IPS-11a (cell line): ENCODE results near the gene MYBBP1A.

Experiments used
- H3K4me3 ChIP-seq: one replicate; pipeline ENCODE4 v1.5.1; 2013; ENCODE audit warnings: low read depth, low read length, control low read depth

Gene MYBBP1A

GRCh38 chr17:4506175-4506813 lies 48.9 kb downstream of the MYBBP1A start:
- H3K4me3 ChIP-seq = no peak overlapping the region

GRCh38 chr17:4505187-4505586 lies 50.0 kb downstream of the MYBBP1A start:
- no peak overlapping the region for H3K4me3 ChIP-seq

GRCh38 chr17:4504188-4504587 lies 51.0 kb downstream of the MYBBP1A start:
- no peak overlapping the region for H3K4me3 ChIP-seq

DNA sequence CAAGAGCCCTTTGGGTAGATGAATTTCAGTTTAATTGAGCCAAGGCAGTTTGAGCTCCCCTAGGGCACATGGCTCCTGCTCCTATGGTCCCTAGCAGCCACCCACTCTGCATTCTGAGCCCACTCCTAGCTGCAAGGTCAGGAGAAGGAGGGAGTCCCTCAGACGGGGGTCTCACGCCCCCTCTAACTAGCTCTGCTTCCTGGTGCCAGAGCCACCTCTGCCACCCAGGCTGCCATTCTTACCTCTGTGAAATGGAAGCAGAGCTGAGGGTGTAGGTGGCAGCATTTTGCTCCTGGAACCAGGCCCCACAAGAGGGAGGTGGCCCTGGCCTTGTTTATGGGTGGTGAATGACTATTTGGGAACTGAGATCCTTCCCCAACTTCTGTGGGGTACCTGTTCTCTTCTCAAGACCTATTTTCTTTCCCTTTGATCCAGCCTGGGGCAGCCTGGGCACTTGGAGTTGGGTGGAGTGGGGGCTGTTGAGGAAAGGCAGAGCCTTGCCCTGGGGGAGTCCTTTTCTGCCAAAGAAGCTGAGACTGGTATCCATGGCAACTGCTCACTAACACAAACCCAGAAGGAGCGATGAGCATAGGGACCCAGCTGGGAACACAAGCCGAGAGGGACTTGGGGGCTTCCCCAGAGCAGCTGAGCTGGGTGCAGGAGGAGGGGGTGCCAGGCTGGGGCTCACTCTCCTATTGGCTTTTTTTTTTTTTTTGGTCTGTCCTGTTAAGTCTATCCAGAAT lies 51.7 kb downstream of the MYBBP1A start:
- H3K4me3 ChIP-seq = no peak overlapping the region

DNA sequence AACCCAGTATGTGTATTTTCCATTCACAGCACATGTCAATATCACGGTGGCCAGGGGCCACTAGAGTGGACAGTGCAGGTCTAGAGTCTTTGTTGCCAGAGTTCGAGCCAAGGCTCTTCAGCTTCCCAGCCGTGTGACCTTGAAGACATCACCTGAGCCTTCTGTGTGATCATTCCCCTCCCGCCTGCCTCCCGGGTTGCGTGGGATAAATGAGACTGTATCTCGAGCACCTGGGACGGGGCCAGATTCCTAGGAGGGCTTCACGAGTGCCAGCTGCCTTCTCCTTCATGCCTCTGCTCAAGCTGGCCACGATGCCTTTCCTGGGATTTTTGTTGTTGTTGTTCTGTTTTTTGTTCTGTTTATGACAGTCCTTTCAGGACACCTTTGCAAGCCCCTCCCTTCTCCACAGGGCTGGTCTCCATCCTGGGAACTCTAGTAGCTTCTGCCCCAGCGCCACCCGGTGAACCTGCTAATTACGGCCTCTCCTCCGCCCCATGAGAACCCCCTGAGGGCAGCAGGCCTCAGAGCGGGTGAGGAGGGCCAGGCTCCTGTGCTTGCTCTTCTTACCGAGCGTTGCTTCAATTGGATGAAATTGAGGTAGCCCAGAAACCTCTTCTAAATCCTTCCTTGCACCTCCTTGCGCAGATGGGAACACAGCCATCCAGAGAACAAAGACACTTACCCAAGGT lies 52.6 kb downstream of the MYBBP1A start:
- H3K4me3 ChIP-seq = no peak overlapping the region

DNA sequence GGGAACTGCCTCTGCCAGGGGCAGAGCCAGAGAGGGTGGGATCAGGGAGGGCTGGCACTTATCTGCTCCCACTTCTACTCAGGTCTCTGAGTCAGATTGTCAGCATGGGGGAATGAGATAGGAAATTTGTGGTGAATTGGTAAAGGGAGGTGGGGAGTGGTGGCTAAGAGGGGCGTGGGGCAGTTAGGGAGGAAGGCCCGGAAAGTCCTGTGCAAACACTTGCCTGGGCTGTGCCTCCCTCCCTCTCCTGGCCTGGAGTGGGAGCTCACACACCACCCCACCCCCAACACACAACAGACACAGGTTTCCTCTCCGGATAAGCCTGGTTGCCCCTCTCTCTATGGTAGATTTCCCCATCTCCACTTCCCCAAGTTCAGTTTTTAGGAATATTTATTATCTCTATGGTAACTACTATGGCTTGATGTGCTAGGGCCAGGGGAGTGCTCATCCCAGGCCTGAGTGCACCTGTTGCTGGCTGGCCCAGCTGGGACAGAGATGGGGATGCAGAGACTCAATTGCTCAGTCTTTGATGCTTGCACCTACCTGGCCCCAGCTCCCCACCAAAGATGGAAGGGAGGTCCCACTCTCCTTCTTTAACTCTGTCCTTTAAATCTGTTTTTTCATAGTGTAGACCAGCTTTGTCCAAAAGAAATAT lies 53.8 kb downstream of the MYBBP1A start:
- no peak overlapping the region for H3K4me3 ChIP-seq

DNA sequence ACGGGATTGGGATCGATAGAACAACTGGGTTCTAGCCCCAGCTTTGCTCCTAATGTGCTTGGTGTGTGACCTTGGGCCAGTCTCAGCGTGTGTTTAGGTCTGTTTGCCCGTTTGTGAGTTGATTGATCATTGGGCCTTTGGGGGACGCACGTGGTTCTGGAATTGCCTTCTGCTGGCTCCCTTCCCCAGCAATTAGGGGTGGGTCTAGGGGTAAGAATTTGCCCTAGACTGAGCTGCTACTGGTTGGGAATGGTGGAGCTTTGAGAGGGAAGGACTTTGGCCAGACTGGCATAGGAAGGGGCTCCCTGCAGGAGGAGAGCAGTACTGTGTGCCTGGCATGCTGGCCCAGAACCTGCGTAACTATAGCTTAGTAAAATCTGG lies 55.0 kb downstream of the MYBBP1A start:
- H3K4me3 ChIP-seq = no peak overlapping the region

- peak overlapping the region; percentile 17 for H3K4me3 ChIP-seq
Measured at GRCh38 chr17:4499431-4500190, 55.6 kb downstream of the MYBBP1A start.

DNA sequence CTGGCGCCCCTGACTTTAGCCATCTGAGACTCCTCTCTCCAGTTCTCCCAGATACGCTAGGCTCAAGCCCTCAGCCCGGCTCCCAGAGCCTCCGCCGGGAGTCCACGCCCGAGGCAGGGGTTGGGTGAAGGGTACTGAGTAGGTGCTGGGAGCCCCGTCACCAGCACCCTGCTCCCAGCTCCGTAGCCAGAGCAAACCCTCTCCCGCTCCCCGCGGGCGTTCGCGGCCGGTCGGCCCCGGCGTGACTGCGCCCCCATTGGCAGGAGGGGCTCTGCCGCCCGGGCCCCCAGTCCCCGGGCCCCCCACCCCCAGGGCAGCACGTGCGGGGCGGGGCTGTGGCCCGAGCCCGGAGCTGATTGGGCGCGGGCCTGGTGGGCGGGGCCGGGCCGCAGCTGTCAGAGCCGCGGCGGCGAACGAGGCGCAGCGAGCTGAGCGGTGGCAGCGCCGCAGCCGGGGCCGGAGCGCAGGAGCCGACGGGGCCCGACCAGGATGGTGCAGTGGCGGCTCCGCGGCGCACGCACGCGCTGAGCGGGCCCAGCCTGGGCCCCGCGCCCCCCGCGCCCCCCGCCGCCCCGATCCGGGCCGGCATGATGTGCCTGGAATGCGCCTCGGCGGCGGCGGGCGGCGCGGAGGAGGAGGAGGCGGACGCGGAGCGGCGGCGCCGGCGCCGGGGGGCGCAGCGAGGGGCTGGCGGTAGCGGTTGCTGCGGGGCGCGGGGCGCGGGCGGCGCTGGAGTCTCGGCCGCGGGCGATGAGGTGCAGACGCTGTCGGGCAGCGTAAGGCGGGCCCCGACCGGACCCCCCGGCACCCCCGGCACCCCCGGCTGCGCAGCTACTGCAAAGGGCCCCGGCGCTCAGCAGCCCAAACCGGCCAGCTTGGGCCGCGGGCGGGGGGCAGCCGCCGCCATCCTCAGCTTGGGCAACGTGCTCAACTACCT lies 56.5 kb downstream of the MYBBP1A start, which contains the start of gene SPNS2:
Gene SPNS2, plus strand, starts transcription at position 421 of the 937 bp plus-strand sequence. Its CDS starts 167 bp downstream, at position 588.
- H3K4me3 ChIP-seq = peak within 1 kb of the TSS; percentile 20

DNA sequence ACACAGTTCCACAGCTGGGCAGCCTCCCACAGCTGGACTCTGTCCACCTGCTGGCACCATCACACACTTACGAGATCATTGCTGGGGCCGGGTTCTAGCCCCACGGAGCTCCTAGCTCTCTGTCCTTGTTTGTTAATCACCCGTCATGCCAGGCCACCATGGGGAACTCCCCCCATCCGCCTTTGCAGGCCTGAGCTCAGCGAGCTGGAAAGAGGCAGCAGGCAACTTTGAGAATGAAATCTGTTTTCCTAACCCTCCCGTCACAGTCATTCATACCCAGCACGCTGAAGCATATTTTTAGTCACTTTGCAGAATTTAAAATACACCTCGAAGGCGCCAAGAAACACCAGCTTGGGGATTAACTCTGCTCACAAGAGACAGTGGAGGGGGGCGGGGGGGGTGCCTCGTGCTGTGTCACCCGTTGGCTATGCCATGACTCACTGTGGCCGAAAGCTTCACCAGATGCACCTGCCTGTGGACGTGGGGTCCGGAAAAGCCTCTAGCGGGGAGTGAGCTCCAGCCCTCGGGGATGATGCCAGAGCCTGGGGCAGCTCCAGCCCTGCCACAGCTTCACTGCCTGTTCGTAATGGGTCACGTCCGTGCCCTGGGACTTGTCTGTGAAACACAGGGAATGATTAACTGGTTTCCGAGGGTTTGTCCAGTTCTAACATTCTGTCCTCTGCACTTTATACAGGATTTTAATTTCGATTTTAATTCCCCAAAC lies 57.9 kb downstream of the MYBBP1A start:
- H3K4me3 ChIP-seq = no peak overlapping the region

DNA sequence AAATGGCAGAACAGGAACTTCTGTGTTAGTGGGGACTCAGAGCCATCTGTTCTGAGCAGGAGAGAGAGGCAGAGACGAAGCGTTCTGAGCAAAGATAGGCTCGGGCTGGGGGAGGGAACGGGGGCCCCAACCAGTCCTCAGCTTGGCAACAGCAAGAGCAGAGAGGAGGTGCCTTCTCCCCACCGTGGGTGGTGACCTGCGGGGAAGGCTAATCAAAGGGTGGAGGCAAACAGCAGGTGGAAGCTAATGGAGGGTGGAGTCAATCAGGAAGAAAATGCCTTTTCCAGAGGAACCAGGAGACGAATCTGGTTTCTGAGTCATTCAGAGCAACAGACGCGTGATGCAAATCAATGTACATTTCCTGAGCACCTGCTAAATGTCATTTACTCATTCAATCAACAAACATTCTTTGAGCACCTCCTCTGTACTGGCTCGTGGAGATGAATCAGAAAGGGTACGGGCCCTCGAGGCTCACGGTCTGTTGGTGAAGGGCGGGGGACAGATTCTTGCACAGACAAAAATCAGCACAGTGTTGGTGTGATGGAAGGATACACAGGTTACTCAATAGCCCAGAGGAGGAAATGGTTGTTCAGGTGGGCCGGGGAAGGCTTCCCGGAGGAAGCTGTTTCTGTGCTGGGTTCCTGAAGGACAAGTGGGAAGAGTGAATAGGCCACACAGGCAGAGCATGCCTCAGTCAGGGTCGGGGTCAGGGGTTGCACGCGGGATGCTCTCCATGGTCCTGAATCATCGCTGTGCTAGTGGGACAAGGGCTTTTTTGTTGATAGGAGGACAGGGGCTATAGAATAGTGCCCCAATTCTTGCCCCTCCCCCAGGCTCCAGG lies 62.2 kb downstream of the MYBBP1A start:
- no peak overlapping the region for H3K4me3 ChIP-seq

DNA sequence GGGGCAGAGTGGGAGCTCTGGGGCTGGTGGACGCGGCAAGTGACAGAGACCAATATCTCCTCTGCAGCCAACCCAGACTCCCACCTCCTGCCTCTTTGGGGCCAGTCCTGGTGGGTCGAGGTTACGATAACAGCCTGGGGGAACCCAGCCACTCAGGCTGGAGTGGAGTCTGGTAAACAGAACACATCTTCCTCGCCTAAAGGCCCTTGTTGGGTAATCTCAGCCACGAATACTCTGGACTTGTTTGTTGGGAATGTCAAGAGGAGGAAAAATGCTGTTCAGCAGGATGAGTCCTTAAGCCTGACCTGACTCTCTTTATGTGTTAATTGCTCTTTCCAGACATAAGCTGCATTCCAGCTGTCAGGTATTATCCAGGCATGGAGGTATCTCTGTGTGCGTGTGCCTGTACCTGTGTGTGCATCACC lies 64.5 kb downstream of the MYBBP1A start:
- H3K4me3 ChIP-seq = no peak overlapping the region

GRCh38 chr17:4490109-4490591 lies 65.0 kb downstream of the MYBBP1A start:
- H3K4me3 ChIP-seq = no peak overlapping the region

DNA sequence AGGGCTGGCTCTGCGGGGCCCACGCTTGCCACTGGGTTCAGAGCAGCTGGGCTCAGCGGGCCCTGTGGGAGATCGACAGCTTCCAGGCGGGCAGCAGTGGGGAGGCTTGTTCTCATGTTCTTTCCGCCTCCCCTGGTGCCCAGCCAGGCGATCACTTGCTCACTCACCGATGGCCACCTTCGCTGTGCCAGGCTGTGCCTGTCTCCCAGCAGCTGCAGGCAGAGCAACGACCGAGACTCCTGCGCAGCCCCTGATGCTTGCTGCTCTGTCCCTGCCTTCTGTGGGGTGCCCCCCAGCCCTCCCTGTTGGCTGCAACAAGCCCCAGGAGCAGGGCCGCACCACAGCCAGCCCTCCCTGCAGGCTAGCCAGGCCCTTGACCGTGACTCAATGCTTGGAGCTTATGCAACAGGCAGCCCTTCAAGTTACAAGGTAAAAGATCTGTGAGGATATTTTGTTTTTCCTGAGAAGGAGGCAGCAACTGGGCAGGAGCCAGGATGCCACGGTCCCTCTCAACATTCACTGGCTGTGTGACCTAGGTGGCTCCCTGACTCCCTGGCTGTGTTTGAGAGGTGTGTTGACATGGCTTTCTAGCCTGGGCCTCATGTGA lies 66.1 kb downstream of the MYBBP1A start:
- no peak overlapping the region for H3K4me3 ChIP-seq
